ENCODE results near the gene ZNF148. TPM values are rescaled to one million over a fixed set of nuclear protein-coding genes. Genes with fewer than 3 reads are reported as not detected.

ZNF148 gene, protein sequence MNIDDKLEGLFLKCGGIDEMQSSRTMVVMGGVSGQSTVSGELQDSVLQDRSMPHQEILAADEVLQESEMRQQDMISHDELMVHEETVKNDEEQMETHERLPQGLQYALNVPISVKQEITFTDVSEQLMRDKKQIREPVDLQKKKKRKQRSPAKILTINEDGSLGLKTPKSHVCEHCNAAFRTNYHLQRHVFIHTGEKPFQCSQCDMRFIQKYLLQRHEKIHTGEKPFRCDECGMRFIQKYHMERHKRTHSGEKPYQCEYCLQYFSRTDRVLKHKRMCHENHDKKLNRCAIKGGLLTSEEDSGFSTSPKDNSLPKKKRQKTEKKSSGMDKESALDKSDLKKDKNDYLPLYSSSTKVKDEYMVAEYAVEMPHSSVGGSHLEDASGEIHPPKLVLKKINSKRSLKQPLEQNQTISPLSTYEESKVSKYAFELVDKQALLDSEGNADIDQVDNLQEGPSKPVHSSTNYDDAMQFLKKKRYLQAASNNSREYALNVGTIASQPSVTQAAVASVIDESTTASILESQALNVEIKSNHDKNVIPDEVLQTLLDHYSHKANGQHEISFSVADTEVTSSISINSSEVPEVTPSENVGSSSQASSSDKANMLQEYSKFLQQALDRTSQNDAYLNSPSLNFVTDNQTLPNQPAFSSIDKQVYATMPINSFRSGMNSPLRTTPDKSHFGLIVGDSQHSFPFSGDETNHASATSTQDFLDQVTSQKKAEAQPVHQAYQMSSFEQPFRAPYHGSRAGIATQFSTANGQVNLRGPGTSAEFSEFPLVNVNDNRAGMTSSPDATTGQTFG
- 33.9 and 42.4 TPM in 2 replicates for total RNA-seq

GRCh38 chr3:125374996-125375941, at the start of gene ZNF148:
ZNF148 (minus strand) TSS chr3:125375325; CDS start chr3:125313640, 61,685 bp downstream.

GRCh38 chr3:125212509-125213363, 162.4 kb downstream of the ZNF148 start, which contains the start of gene SLC12A8:
SLC12A8 (minus strand) TSS chr3:125212748; CDS start chr3:125211349, 1,399 bp downstream.

Other genes with a start within 250 kb of the ZNF148 start
- 3.2 and 6.9 TPM in 2 replicates for gene SLC12A8, start 162.6 kb downstream of the ZNF148 start, total RNA-seq
- 33.4 and 37.6 TPM in 2 replicates for gene SNX4, start 144.9 kb upstream of the ZNF148 start, total RNA-seq
- gene OSBPL11, start 220.2 kb upstream of the ZNF148 start, total RNA-seq = 12.9 and 16.3 TPM in 2 replicates

All from uterine smooth muscle cell (primary cell).